GM12874 (cell line): ENCODE results near the gene TPP2.

Source experiments
- CTCF ChIP-seq: IDR thresholded peaks from 2 replicates; pipeline ENCODE4 v1.5.1; 2011; ENCODE audit warnings: low read depth, mild to moderate bottlenecking, control low read depth, low read length, moderate library complexity; ENCODE audit not compliant: insufficient read depth

TPP2 gene

DNA sequence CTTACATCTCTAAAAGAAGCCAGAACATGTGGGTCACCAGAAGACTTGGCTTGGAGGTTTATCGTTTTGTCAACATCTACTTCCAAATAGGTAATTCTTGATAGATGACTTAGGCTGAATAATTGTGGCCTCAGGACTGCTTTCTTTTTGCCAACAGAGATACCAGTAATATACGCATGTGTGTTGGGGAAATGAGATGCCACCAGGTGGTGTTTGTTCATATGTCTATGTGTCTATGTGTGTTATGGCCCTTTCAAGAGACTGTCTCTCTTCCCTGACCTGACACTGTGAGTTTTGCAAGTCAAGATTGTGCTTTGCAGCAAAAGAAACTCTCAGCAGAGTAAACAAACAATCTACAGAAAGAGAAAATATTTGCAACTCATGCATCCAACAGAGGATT, 129.6 kb downstream of the TPP2 start:
- TF ChIP-seq CTCF = no peak
